ENCODE results near the gene MIOX.

Gene MIOX

GRCh38 chr22:50526108-50526833 lies 39.6 kb downstream of the MIOX start:
- peak; percentile 72 for DNase-seq (ENCODE audit: low read depth, low spot score)
- TF ChIP-seq CTCF (IDR thresholded peaks at IDR 0.05; ENCODE audit: low read depth, low read length) = peak; percentile 45
- in situ Hi-C loops (cut with HindIII; ENCODE audit: low sequenced_read_pairs) = no loop called here
- H3K4me3 ChIP-seq (ENCODE audit: low read depth, low read length) = peak overlapping the region; percentile 72

GRCh38 chr22:50526834-50527801 lies 40.5 kb downstream of the MIOX start:
- no peak for DNase-seq (ENCODE audit: low read depth, low spot score)
- no peak for TF ChIP-seq CTCF (IDR thresholded peaks at IDR 0.05; ENCODE audit: low read depth, low read length)
- in situ Hi-C loops (cut with HindIII; ENCODE audit: low sequenced_read_pairs) = no loop called here
- peak overlapping the region; percentile 72 for H3K4me3 ChIP-seq (ENCODE audit: low read depth, low read length)

- in situ Hi-C loops (cut with HindIII; ENCODE audit: low sequenced_read_pairs) = no loop called here
- H3K4me3 ChIP-seq (ENCODE audit: low read depth, low read length) = no peak overlapping the region
- no peak for TF ChIP-seq CTCF (IDR thresholded peaks at IDR 0.05; ENCODE audit: low read depth, low read length)
- DNase-seq (ENCODE audit: low read depth, low spot score) = no peak
These were observed 41.4 kb downstream of the MIOX start for GRCh38 chr22:50527921-50528681.

- TF ChIP-seq CTCF (IDR thresholded peaks at IDR 0.05; ENCODE audit: low read depth, low read length) = no peak
- no peak overlapping the region for H3K4me3 ChIP-seq (ENCODE audit: low read depth, low read length)
- in situ Hi-C loops (cut with HindIII; ENCODE audit: low sequenced_read_pairs) = no loop called here
- no peak for DNase-seq (ENCODE audit: low read depth, low spot score)
These were observed 42.2 kb downstream of the MIOX start for GRCh38 chr22:50528682-50529415.

GRCh38 chr22:50529416-50529896 lies 42.8 kb downstream of the MIOX start:
- peak overlapping the region; percentile 18 for H3K4me3 ChIP-seq (ENCODE audit: low read depth, low read length)
- in situ Hi-C loops (cut with HindIII; ENCODE audit: low sequenced_read_pairs) = no loop called here
- TF ChIP-seq CTCF (IDR thresholded peaks at IDR 0.05; ENCODE audit: low read depth, low read length) = no peak
- DNase-seq (ENCODE audit: low read depth, low spot score) = no peak
